H9 (cell line): ENCODE measurements around the gene NUDT14. TPM values are rescaled to one million over a fixed set of nuclear protein-coding genes. Genes with fewer than 3 reads are reported as not detected.

ENCODE experiments used
- DNase-seq: peaks from one replicate; pipeline ENCODE4 v3.0.0-alpha.2; 2017
- H2AFZ ChIP-seq: one replicate; pipeline ENCODE4 v1.6.1; 2013; ENCODE audit warnings: mild to moderate bottlenecking, low read length, control low read depth, moderate library complexity
- H2AK5ac ChIP-seq: 2 replicates; pipeline ENCODE4 v1.6.1; 2013; ENCODE audit warnings: low read length, control low read depth, mixed read lengths; ENCODE audit not compliant: insufficient read length
- H2BK120ac ChIP-seq: one replicate; pipeline ENCODE4 v1.6.1; 2013; ENCODE audit warnings: low read depth, mild to moderate bottlenecking, low read length, control low read depth, inconsistent platforms; ENCODE audit not compliant: poor library complexity, severe bottlenecking
- H2BK12ac ChIP-seq: 2 replicates; pipeline ENCODE4 v1.6.1; 2013; ENCODE audit warnings: low read length, control low read depth, mixed read lengths, low read depth; ENCODE audit not compliant: insufficient read length
- H2BK15ac ChIP-seq: 2 replicates; pipeline ENCODE4 v1.6.1; 2013; ENCODE audit warnings: low read depth, low read length, control low read depth
- H2BK20ac ChIP-seq: one replicate; pipeline ENCODE4 v1.6.1; 2013; ENCODE audit warnings: low read depth, mild to moderate bottlenecking, low read length, control low read depth, inconsistent platforms; ENCODE audit not compliant: poor library complexity, severe bottlenecking
- H2BK5ac ChIP-seq: 2 replicates; pipeline ENCODE4 v1.6.1; 2013; ENCODE audit warnings: low read length, control low read depth, mixed read lengths; ENCODE audit not compliant: insufficient read length
- H3K14ac ChIP-seq: 2 replicates; pipeline ENCODE4 v1.6.1; 2013; ENCODE audit warnings: low read length, control low read depth; ENCODE audit not compliant: insufficient read depth
- H3K18ac ChIP-seq: 2 replicates; pipeline ENCODE4 v1.6.1; 2013; ENCODE audit warnings: low read depth, mild to moderate bottlenecking, mixed read lengths, low read length, control low read depth; ENCODE audit not compliant: insufficient read length
- H3K23ac ChIP-seq: 2 replicates; pipeline ENCODE4 v1.6.1; 2013; ENCODE audit warnings: low read length, control low read depth, mixed read lengths, low read depth; ENCODE audit not compliant: insufficient read length
- H3K23me2 ChIP-seq: 2 replicates; pipeline ENCODE4 v1.6.1; 2013; ENCODE audit warnings: low read depth, mild to moderate bottlenecking, mixed read lengths, low read length, control low read depth; ENCODE audit not compliant: insufficient read length, poor library complexity, severe bottlenecking
- H3K27ac ChIP-seq: 2 replicates; pipeline ENCODE4 v1.5.1; 2013; ENCODE audit warnings: low read length, control low read depth, mixed read lengths, low read depth; ENCODE audit not compliant: insufficient read length
- H3K27me3 ChIP-seq: 2 replicates; pipeline ENCODE4 v1.6.1; 2013; ENCODE audit warnings: low read length, control low read depth, inconsistent platforms; ENCODE audit not compliant: insufficient read depth
- H3K4ac ChIP-seq: 2 replicates; pipeline ENCODE4 v1.6.1; 2013; ENCODE audit warnings: low read depth, mild to moderate bottlenecking, control low read depth, inconsistent platforms, low read length, moderate library complexity
- H3K4me1 ChIP-seq: 2 replicates; pipeline ENCODE4 v1.6.1; 2013; ENCODE audit warnings: low read length, control low read depth, inconsistent platforms; ENCODE audit not compliant: insufficient read depth
- H3K4me2 ChIP-seq: 2 replicates; pipeline ENCODE4 v1.6.1; 2013; ENCODE audit warnings: low read length, control low read depth, mixed read lengths; ENCODE audit not compliant: insufficient read length, insufficient read depth
- H3K56ac ChIP-seq: 2 replicates; pipeline ENCODE4 v1.6.1; 2013; ENCODE audit warnings: low read depth, mild to moderate bottlenecking, mixed read lengths, low read length, control low read depth; ENCODE audit not compliant: insufficient read length
- H3K79me1 ChIP-seq: 2 replicates; pipeline ENCODE4 v1.6.1; 2013; ENCODE audit warnings: low read depth, mild to moderate bottlenecking, moderate library complexity, low read length, control low read depth, inconsistent platforms; ENCODE audit not compliant: insufficient read depth, poor library complexity, severe bottlenecking
- H3K79me2 ChIP-seq: 2 replicates; pipeline ENCODE4 v1.6.1; 2013; ENCODE audit warnings: low read length, control low read depth, inconsistent platforms; ENCODE audit not compliant: insufficient read depth
- H3K9ac ChIP-seq: 2 replicates; pipeline ENCODE4 v1.6.1; 2013; ENCODE audit warnings: low read length, control low read depth, mixed read lengths; ENCODE audit not compliant: insufficient read length; ENCODE audit errors: extremely low read depth
- H3K9me3 ChIP-seq: one replicate; pipeline ENCODE4 v1.6.1; 2013; ENCODE audit warnings: low read depth, low read length, inconsistent platforms; ENCODE audit not compliant: control insufficient read depth
- H3T11ph ChIP-seq: one replicate; pipeline ENCODE4 v1.6.1; 2013; ENCODE audit warnings: mild to moderate bottlenecking, low read length, control low read depth, inconsistent platforms
- H4K20me1 ChIP-seq: one replicate; pipeline ENCODE4 v1.6.1; 2013; ENCODE audit not compliant: control insufficient read depth, insufficient read length, insufficient read depth
- H4K5ac ChIP-seq: 2 replicates; pipeline ENCODE4 v1.6.1; 2013; ENCODE audit warnings: low read depth, mild to moderate bottlenecking, mixed read lengths, low read length, control low read depth; ENCODE audit not compliant: insufficient read length
- H4K8ac ChIP-seq: replicated peaks from 2 replicates; pipeline ENCODE4 v1.6.1; 2013; ENCODE audit warnings: low read length, control low read depth, mixed read lengths, low read depth; ENCODE audit not compliant: insufficient read length
- H4K91ac ChIP-seq: 2 replicates; pipeline ENCODE4 v1.6.1; 2013; ENCODE audit warnings: low read depth, mild to moderate bottlenecking, moderate library complexity, mixed read lengths, low read length, control low read depth; ENCODE audit not compliant: insufficient read length
- H3K27ac Mint-ChIP-seq, 3 experiments: 2 replicates in 2 of 3; 3 replicates in 1 of 3; pipeline ENCODE4 v1.8.0; 2020 to 2021; ENCODE audit warnings: mixed read lengths in 3 of 3, mild to moderate bottlenecking in 1 of 3, moderate library complexity in 1 of 3
- H3K27me3 Mint-ChIP-seq: 2 replicates; pipeline ENCODE4 v1.8.0; 2021; ENCODE audit warnings: low read depth, mild to moderate bottlenecking, moderate library complexity, mixed read lengths
- H3K36me3 Mint-ChIP-seq, 3 experiments: 2 replicates in 2 of 3; 3 replicates in 1 of 3; pipeline ENCODE4 v1.8.0; 2020 to 2021; ENCODE audit warnings: low read depth in 3 of 3, mixed read lengths in 3 of 3; ENCODE audit not compliant: insufficient read depth in 1 of 3
- H3K4me1 Mint-ChIP-seq, 2 experiments: 2 replicates each; pipeline ENCODE4 v1.8.0; 2020; ENCODE audit warnings: mixed read lengths in 2 of 2
- H3K4me3 Mint-ChIP-seq, 2 experiments: 2 replicates in 1 of 2; 3 replicates in 1 of 2; pipeline ENCODE4 v1.8.0; 2020 to 2021; ENCODE audit warnings: mild to moderate bottlenecking in 2 of 2, mixed read lengths in 2 of 2, moderate library complexity in 1 of 2
- H3K9me3 Mint-ChIP-seq, 2 experiments: 2 replicates in 1 of 2; 3 replicates in 1 of 2; pipeline ENCODE4 v1.8.0; 2020; ENCODE audit warnings: mild to moderate bottlenecking in 2 of 2, mixed read lengths in 2 of 2, moderate library complexity in 1 of 2
- WGBS: extraction: QIAGEN DNeasy Blood & Tissue Kit; methylation state at CpG from one replicate; pipeline ENCODE4 v1.1.7; 2013; ENCODE audit warnings: missing lambda C conversion rate, low lambda C conversion rate, mixed read lengths; ENCODE audit not compliant: insufficient read length; ENCODE audit errors: extremely low coverage; 5-methylcytosine and 5-hydroxymethylcytosine counted together
- total RNA-seq: library from RNA; stranded (reverse); gene quantifications from 2 replicates; pipeline ENCODE4 v1.2.1, GENCODE V29; 2021
- TF ChIP-seq, protein P1 (sequence below): fragments of 200-600 bp; sonication (generic); conservative IDR thresholded peaks from 3 replicates; pipeline ENCODE4 v1.8.0; 2021; ENCODE audit warnings: antibody characterized with exemption, mild to moderate bottlenecking

Gene NUDT14
- total RNA-seq, 1 experiment from 2014 or later, result 41.1 TPM

DNA sequence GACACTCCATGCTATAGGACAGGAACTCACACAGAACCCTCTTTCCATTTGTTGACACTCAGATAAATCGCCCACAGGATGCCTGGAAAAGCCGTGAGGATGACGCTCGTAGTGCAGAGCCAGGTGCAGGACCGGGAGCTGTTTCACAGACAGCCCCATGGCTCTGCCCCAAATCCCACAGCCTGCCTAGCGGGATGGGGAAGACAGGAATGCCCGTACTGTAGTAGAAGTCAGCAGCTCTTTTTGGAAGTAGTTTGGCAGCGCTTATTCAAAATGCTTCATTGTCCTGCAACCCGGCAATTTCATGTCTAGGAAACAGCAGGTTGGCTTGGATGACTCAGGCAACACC, 54.2 kb downstream of the NUDT14 start:
- Histone ChIP-seq H3K79me2 (no peaks in the 10 kb centered on the region), H3K9me3 (peaks cover 4% of the 10 kb centered on the region), H2AFZ (no peak overlapping the region), H2BK12ac (no peak overlapping the region), H2BK120ac (no peak overlapping the region), H4K5ac (no peak overlapping the region), H3T11ph (no peak overlapping the region), H3K18ac (no peak overlapping the region), H2AK5ac (no peak overlapping the region), H3K4me2 (no peak overlapping the region), H3K14ac (no peak overlapping the region), H3K56ac (no peak overlapping the region), H3K23me2 (no peaks in the 10 kb centered on the region), H3K79me1 (no peaks in the 10 kb centered on the region), H2BK20ac (no peak overlapping the region), H4K8ac (no peak overlapping the region), H2BK15ac (no peak overlapping the region), H4K20me1 (no peaks in the 10 kb centered on the region), H4K91ac (no peak overlapping the region), H3K23ac (no peak overlapping the region), H3K9ac (no peak overlapping the region), H3K4ac (no peak overlapping the region), H2BK5ac (no peak overlapping the region), H3K27me3 (no peaks in the 10 kb centered on the region), H3K27ac (no peak overlapping the region), H3K4me1 (no peaks in the 10 kb centered on the region)
- peaks cover 0 to 10% of the 10 kb centered on the region in 2 experiments; a peak in 2 of 4 replicates for H3K4me1 Mint-ChIP-seq
- no CpG with 5 or more reads among the region's 9 CpGs for WGBS
- H3K27ac Mint-ChIP-seq, result no peak overlapping the region
- TF ChIP-seq, protein P1, sequence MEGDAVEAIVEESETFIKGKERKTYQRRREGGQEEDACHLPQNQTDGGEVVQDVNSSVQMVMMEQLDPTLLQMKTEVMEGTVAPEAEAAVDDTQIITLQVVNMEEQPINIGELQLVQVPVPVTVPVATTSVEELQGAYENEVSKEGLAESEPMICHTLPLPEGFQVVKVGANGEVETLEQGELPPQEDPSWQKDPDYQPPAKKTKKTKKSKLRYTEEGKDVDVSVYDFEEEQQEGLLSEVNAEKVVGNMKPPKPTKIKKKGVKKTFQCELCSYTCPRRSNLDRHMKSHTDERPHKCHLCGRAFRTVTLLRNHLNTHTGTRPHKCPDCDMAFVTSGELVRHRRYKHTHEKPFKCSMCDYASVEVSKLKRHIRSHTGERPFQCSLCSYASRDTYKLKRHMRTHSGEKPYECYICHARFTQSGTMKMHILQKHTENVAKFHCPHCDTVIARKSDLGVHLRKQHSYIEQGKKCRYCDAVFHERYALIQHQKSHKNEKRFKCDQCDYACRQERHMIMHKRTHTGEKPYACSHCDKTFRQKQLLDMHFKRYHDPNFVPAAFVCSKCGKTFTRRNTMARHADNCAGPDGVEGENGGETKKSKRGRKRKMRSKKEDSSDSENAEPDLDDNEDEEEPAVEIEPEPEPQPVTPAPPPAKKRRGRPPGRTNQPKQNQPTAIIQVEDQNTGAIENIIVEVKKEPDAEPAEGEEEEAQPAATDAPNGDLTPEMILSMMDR, result no peak
- peaks cover 6 to 20% of the 10 kb centered on the region in 2 experiments; a peak in 4 of 5 replicates for H3K9me3 Mint-ChIP-seq
- H3K36me3 Mint-ChIP-seq, result peaks cover 0 to 2% (median 0%) of the 10 kb centered on the region in 3 experiments; a peak in 3 of 7 replicates
- no peak for DNase-seq
- H3K27me3 Mint-ChIP-seq, result peaks cover 56% of the 10 kb centered on the region
- no peak overlapping the region for H3K4me3 Mint-ChIP-seq
